Fibroblast of gingiva (primary cell): ENCODE results near the gene GALNT10.

ENCODE experiments used
- DNase-seq: peaks from one replicate; pipeline ENCODE4 v3.0.0-alpha.2; 2011; ENCODE audit warnings: low read depth

The GALNT10 gene

DNA sequence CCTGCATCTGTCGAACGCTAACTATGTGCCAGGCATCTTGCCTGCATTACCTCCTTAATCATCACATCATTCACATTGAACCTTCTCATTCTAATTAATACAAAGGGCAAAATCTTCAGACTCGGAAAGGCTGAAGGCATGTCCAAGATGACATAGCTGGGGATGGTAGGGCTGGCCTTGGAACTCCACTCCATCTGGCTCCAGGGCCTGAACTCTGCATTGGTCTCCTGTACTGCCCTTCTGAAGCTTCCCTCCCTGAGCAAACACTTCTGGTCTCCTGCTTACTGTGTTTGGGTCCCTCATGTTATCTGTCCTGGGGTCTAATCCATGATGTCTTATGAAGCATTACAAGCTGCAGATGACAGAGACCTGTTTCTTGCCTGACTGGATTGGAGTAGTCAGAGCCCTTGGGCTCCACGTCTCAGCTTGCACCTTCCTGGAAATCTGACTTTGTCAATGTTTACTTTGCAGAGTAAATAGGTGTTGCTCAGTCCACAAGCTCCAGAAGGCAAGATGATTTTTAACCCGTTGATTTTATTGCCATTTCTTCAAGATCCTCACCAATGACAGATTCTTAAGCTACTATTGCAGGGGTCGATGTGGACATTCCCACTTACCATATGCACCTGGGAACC, 106.1 kb downstream of the GALNT10 start:
- DNase-seq = no peak

DNA sequence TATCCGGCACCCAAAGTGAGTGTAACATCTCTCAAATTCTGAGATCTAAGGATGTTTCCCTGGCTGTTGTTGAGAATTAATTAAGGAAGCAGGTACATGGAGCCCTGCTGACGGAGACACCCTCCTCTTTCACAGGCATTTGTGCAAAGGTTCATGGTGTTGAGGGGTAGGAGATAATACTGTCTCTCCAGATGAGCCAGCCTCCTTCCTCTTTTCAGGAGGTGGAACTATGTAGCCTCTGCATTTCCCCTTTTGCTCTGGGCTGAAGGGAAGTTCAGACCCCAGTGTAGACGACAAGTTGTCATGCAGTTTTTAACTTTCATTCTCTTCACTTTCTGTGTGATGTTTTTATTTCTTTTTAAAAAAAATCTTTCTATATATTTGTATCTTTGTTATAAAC, 107.5 kb downstream of the GALNT10 start:
- no peak for DNase-seq

DNA sequence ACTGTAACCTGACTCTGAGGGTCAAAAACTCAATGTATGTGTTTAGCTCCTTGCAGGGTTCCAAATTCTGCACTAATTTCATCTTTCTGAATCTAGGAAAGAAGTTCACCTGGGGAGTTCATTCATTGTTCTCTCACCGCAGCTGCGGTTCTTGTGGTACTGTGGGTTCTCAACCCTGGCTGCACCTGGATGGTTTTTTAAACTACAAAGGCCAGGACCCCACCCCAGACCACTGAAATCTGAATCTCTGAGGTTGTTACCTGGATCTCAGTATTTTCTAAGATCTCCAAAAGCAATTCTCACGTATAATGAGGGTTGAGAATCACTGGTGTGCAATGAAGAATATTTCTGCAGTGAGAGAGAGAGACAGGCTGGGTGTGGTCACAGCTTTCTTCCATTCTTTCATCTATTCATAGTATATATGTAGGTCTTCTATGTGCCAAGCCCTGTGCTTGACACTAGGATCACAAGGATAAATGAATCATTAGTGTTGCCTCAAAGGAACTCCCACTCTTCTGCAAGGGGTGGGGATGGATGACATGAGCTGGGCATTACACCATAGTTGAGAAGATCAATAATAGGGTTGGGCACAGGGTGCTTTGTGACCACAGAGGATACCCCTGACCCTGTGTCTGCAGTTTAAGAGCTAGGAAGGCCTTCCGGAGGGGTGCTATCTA, 109.8 kb downstream of the GALNT10 start:
- DNase-seq = no peak

DNA sequence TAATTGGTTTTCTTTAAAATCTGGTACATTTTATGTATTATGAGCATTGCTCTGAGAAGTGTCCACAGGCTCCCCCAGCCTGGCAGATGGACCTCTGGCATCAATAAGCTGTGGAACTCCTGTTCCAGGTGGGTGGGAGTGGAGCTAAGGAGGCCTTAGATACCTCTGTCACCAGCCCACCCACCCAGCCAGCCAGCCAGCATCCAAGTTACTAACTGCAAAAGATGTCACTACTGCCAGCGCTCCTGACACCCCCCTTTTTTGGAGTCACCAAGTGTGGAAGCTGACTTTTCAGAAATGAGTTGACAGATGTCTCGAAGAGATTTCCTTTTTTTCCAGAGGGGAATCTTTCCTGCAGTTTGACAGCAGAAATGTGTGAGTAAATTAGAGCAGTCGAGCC, 111.2 kb downstream of the GALNT10 start:
- no peak for DNase-seq

- no peak for DNase-seq
Measured at GRCh38 chr5:154302161-154302560, 111.6 kb downstream of the GALNT10 start.

DNA sequence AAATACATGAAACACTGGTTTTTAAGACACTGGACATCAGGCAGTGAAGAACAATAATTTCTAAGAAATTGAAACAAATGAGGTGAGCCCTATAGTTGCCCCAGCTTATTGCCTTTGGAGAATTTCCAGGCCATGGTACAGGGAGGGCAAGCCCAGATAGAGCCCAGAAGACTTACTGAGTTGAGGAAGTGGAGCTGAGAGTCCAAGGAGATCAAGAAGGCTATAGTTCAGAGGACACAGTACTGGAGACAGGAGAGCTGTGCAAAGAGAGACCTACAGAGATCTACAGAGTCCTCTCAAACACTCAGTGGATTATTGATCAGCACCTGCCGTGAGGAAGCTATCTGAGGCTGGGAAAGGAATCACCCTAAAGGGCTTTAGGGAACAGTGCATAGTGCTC, 112.6 kb downstream of the GALNT10 start:
- DNase-seq = no peak

GRCh38 chr5:154308443-154309370, 118.2 kb downstream of the GALNT10 start:
- no peak for DNase-seq

DNA sequence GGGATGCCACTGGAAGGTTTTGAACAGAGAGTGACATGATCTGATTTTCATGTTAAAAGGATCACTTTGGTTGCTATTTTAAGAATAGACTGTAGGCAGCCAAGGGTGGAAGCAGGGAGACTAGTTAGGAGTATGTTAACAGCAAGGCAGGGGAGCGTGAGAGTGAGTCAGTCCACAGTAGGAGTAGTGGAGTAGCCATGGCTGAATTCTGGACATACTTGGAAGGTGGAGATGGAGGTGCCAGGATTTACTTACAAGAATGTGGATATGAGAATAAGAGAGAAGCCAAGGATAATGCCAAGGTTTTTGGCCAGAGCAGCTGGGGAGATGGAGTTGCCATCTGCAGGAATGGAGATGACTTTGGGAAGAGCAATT, 118.8 kb downstream of the GALNT10 start:
- no peak for DNase-seq

DNA sequence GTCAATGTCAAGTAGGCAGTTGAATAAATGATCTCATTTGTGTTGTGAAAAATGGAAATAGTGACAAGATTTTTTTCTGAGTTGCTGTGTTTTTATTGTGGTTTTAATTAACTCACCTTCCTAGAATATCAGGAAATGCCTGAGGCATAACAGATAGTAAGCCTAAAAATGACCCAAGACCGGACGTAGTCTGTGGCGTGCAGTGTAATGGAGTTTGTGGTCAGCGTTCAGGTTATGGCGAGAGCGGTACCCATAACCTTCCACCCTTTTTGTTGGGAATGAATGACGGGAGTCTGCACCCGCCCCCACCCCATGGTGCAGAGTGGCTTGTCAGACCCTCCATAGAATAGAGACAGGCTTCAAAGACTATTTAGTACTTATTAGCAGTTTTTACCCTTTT, 119.3 kb downstream of the GALNT10 start:
- DNase-seq = no peak

GRCh38 chr5:154311362-154311761, 120.8 kb downstream of the GALNT10 start:
- no peak for DNase-seq

DNA sequence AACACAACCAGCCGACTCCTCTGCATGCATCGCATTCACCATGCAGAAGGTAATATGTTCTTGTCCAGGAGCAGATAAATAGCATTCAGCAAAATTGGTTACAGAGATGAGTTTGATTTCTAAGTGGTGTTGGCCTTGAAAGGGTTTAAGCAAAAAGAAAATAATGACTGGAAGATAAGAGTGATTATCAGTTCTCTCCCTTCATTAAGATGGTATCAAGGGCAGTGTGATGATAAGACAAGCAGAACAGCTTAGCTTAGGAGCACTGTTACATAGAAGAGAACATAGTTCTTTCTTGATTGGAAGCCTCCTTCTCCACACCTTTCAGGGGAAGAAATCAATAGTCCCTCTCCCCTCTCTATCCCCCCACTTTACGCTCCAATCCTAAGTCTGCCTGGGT, 121.5 kb downstream of the GALNT10 start:
- DNase-seq = no peak

DNA sequence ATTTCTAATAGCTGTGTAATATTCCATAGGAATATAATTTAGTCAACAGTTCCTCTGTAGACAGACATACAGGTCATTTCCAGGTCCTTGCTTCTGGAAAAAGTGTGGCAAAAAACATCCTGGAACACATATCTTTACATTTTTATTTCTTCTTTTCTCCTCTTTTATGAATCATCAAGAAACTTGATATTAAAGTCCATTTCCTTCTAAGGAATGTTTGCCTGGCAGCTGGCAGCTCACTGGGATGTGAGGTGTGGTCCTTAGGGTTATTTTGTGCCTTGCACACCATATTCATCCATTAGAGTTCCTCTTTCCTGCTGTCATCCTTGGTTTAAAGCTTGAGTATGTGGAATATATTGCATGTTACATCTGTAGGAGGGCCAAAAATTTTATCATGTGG, 122.0 kb downstream of the GALNT10 start:
- peak; percentile 17 for DNase-seq

DNA sequence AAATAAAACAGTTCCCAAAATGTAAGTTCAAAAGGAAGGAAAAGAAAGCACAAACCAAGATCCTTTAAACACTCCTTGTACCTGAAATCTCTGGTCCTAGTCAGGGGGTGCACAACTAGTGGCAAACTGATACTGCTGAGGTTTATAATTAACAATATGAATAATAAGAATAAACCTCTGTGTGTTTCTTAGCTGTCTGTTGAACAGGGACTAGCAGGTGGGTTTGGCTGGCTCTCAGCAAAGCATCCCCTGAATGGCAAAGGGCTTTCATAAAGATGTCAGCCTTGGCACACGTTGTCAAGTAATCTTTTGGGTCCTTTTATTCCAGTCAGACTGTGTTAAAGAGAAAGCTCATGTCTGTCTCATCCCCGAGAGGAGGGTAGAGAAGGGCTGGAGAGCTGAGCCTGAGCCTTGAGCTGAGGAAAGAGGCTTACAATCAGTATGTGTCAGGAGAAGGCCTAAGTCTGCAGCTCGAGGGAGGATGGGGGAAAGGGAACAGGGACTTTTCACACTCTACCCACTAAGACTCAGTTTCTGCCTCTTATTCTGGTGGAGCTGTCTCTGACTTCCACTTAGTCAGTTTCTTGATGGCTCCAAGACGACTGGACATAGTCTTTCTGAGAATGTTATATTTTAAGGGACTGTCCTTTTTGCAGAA, 123.0 kb downstream of the GALNT10 start:
- no peak for DNase-seq

DNA sequence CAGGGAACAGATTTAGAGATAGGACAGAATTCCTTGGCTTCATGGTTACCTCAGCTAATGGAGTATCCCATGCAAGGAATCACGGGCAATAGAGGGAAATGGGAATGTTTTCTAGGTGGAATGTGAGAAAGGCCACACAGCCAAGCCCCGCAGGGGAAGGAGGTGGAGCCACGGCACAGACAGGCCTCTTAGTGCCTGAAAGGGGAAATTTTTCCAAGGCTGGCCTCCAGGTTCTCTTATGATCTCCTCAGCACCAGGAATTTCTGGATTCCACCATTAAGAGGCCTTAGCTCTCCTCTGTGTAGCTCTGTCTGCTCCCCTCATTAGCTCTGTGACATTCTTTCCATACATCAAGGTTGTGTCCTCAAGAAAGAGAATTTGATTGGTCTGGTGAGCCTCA, 124.7 kb downstream of the GALNT10 start:
- DNase-seq = no peak

DNA sequence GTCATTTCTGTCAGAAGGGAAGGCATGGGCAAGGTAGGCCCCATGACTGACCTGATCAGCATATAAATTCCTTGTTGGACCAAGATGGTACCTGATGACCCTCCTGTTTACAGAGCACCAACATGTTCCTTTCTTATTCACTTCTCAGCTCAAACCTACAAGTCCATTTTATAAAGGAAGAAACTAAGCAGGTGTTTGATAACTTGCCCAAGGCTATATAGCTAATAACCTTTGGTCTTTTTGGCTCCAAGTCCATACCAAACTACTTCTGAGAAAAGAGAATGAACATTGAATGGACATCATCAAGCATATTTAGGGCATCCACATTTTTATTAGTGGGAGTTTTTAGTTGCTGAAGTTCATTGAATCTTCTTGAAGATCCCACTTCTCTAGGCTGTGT, 125.2 kb downstream of the GALNT10 start:
- DNase-seq = no peak

DNA sequence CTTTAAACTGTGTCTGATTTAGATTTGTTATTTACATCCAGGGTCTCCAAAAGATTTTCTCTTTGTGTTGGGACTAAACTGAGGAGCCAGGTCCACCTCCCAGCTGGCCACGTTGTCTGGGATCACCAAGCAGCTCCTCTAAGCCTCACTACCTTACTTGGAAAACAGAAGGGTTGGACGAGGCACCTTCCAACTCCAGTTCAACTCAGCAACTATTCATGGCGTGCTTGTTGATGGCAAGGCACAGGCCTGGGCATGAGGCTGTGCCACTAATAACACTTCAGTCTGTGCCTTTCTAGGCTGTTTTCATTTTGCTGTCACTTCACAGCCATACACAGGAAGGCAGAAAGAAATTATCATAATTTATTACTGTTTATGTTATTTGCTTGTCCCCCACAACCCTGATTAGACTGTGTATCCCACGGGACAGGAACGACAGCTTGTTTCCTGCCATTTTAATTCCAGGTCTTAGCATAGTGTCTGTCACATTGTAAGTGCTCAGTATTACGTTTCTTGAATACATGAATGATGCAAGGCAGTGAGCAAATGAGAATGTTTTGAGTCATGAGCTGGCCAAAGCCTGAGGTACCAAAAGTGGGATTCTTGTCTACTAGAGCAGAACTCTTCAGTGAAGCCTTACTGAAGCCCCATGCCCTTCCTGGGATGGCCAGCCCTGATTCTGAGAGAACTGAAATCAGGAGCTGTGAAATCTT, 125.8 kb downstream of the GALNT10 start:
- no peak for DNase-seq

GRCh38 chr5:154317916-154318315, 127.4 kb downstream of the GALNT10 start:
- no peak for DNase-seq

GRCh38 chr5:154318691-154319090, 128.2 kb downstream of the GALNT10 start:
- DNase-seq = no peak

DNA sequence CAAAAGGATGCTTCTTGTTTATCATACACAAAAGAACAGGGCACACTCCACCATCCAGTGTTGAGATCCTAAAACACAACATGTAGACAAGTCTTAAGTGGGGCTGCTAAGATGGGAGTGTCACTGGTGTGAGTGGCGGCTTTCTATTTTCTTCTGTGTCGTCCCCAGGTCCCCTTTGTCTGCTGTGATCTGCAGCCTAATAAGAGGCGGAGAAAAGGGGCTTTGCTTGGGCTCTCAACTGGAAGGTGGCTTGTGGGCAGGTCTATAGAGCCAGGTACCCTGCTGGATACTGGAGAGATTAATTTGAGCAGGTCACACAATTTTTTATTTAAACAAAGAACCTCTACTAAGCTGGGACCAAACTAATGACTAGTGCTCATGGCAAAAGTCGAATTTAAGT, 129.2 kb downstream of the GALNT10 start:
- DNase-seq = no peak

GRCh38 chr5:154320224-154321089, 129.9 kb downstream of the GALNT10 start:
- no peak for DNase-seq

GRCh38 chr5:154321546-154321945, 131.0 kb downstream of the GALNT10 start:
- DNase-seq = no peak
